ENCODE results near the gene IL36RN. TPM values are rescaled to one million over a fixed set of nuclear protein-coding genes. Genes with fewer than 3 reads are reported as not detected.

Gene IL36RN
- total RNA-seq, 4 donors from 2014 or later: not detected

- H3K27ac ChIP-seq: no peak overlapping the region
- H3K9me3 ChIP-seq: no peaks in the 10 kb centered on the region
- DNase-seq: no peak
- no peaks in the 10 kb centered on the region for H3K27me3 ChIP-seq
- intact Hi-C loops (cut with DNase I; ENCODE audit: low total_unique reads) (no loop called here), in situ Hi-C loops (cut with MboI; ENCODE audit: low sequenced_read_pairs in 4 of 4) (no loop called here)
- H3K4me1 ChIP-seq: no peaks in the 10 kb centered on the region
- ATAC-seq: no peak
- TF ChIP-seq CTCF (IDR thresholded peaks at IDR 0.05 in 4 of 5, conservative IDR thresholded peaks at IDR 0.05 in 1 of 5) (no peak), POLR2A (IDR thresholded peaks at IDR 0.05) (no peak)
- no peak overlapping the region for H3K4me3 ChIP-seq
- H3K36me3 ChIP-seq: no peaks in the 10 kb centered on the region
Observed at GRCh38 chr2:113061896-113062770, 3.1 kb downstream of the IL36RN start.

GRCh38 chr2:113064281-113064680 lies 5.3 kb downstream of the IL36RN start:
- no peaks in the 10 kb centered on the region for H3K9me3 ChIP-seq
- no peak for ATAC-seq
- no peak overlapping the region for H3K4me3 ChIP-seq
- H3K4me1 ChIP-seq: no peaks in the 10 kb centered on the region
- TF ChIP-seq POLR2A (IDR thresholded peaks at IDR 0.05) (no peak), CTCF (IDR thresholded peaks at IDR 0.05 in 4 of 5, conservative IDR thresholded peaks at IDR 0.05 in 1 of 5) (no peak)
- in situ Hi-C loops (cut with MboI; ENCODE audit: low sequenced_read_pairs in 4 of 4): no loop called here
- no peaks in the 10 kb centered on the region for H3K36me3 ChIP-seq
- H3K27ac ChIP-seq: no peak overlapping the region
- H3K27me3 ChIP-seq: no peaks in the 10 kb centered on the region
- no peak for DNase-seq
- intact Hi-C loops (cut with DNase I; ENCODE audit: low total_unique reads): no loop called here

- H3K27me3 ChIP-seq: no peaks in the 10 kb centered on the region
- DNase-seq (no peak), ATAC-seq (no peak)
- H3K4me3 ChIP-seq: no peak overlapping the region
- no peaks in the 10 kb centered on the region for H3K9me3 ChIP-seq
- intact Hi-C loops (cut with DNase I; ENCODE audit: low total_unique reads) (no loop called here), in situ Hi-C loops (cut with MboI; ENCODE audit: low sequenced_read_pairs in 4 of 4) (no loop called here)
- no peaks in the 10 kb centered on the region for H3K36me3 ChIP-seq
- no peak overlapping the region for H3K27ac ChIP-seq
- H3K4me1 ChIP-seq: no peaks in the 10 kb centered on the region
- TF ChIP-seq POLR2A (IDR thresholded peaks at IDR 0.05) (no peak), CTCF (IDR thresholded peaks at IDR 0.05 in 4 of 5, conservative IDR thresholded peaks at IDR 0.05 in 1 of 5) (no peak)
Observed at GRCh38 chr2:113064898-113065297, 5.9 kb downstream of the IL36RN start.

- H3K36me3 ChIP-seq: no peaks in the 10 kb centered on the region
- in situ Hi-C loops (cut with MboI; ENCODE audit: low sequenced_read_pairs in 4 of 4): no loop called here
Observed at GRCh38 chr2:113067681-113068080, 8.7 kb downstream of the IL36RN start, which contains the start of gene IL1F10. Gene IL1F10 (plus strand): TSS chr2:113067970. CDS start chr2:113072739, 4,769 bp downstream.

More at GRCh38 chr2:113067681-113068080, 8.7 kb downstream of the IL36RN start, which contains the start of gene IL1F10:
- DNase-seq: no peak
- intact Hi-C loops (cut with DNase I; ENCODE audit: low total_unique reads): no loop called here
- Histone ChIP-seq H3K9me3 (no peaks in the 10 kb centered on the region), H3K4me3 (no peak within 1 kb of the TSS), H3K27ac (no peak within 1 kb of the TSS), H3K4me1 (no peaks in the 10 kb centered on the region), H3K27me3 (no peaks in the 10 kb centered on the region)
- no peak for ATAC-seq
- TF ChIP-seq CTCF (IDR thresholded peaks at IDR 0.05 in 4 of 5, conservative IDR thresholded peaks at IDR 0.05 in 1 of 5): no peak
- no peak for TF ChIP-seq POLR2A (IDR thresholded peaks at IDR 0.05)

Measured in gastrocnemius medialis (tissue), 4 donors.